ENCODE data around the gene CYREN.
A peak's percentile ranks its signal among the peaks of the same experiment; 100 is the strongest.
"Not testable (repeated sequence)": the region's sequence is repeated elsewhere in the genome, so short reads cannot be mapped to it uniquely, and the experiment has no call there.

CYREN gene

DNA sequence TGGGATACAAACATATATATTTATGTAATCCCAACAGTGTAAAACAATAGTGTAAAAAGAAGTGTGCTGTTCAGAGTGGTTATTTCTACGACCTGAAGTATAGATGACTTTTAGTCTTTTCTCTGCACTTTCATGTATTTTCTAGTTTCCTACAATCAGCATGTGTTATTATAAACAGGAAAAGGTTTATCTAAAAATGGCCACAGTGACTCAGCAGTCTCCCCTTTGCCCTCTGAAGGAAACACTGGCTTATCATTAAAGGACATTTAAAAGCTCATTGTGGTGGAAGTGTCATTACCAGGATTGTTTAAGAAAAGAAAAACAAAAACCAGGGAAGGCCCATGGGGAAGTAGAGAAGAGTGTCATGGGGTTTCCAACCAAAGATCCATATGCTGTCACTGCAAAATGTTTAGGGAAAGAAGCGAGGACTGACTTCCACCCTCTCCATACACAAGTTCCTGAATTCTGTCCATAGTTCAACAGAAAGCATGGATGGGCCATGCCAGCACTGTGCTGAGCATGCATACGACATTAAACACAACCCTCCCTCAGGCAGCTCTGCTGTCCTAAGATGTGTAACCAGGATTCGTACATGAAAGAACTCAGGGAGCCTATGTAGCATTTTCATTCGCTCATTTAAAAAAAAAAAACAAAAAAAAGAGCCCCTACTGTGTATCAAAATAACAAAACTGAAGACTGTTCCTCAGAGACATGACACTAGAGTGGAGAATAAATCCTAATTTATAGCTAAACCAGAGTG lies 10.2 kb downstream of the CYREN start:
- DNase-seq (ENCODE audit: low read depth, low spot score): peak; percentile 11

DNA sequence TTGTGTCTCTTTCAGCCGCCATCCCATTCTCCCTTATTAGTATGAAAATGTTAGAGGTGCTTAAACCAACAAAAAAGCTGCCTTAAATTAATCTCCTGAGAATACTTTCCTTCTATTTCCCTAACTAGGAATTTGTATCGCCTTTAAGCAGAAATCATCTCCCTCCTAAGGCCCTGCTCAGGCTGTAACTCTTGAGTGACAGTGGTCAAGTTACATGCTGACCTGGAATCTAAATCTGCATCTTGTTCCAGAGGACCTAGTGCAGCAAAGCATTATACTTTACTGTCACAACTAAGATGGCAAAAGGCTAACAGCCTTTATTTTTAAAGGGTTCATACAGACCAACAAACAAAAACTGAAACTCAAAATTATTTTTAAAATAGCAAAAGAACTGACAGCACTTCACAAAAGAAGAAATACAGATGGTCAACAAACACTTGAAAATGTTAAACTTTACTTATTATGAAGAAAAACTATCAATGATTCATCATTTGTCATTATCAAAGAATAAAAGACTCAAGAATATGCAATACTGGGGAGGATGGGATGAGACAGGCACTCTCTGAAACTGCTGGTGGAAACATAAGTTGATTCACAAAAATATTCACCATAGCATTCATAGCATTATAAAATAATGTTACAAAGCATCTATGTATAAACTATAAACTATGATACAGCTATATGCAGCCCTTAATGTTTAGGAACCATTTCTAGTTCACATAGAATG lies 11.0 kb downstream of the CYREN start:
- no peak for DNase-seq (ENCODE audit: low read depth, low spot score)

DNA sequence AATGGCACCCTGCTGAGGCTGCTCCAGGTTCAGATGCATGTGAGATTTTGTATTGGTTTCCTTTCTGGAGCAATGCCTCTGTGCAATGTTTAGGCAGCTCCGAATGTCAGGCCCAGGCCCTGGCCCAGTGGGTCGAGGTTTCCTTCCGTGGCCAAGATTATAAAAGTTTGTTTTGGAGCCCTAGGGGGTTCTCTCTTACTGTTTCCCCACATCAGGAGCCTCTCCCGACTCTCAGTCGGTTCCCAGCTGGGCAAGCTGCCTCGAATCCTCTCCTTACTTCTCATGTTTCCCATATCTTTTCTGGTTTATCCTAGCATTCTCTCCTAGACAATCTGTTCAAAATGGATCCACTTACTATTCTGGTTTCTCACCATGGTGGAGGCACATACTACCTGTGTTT lies 11.6 kb downstream of the CYREN start:
- no peak for DNase-seq (ENCODE audit: low read depth, low spot score)

DNA sequence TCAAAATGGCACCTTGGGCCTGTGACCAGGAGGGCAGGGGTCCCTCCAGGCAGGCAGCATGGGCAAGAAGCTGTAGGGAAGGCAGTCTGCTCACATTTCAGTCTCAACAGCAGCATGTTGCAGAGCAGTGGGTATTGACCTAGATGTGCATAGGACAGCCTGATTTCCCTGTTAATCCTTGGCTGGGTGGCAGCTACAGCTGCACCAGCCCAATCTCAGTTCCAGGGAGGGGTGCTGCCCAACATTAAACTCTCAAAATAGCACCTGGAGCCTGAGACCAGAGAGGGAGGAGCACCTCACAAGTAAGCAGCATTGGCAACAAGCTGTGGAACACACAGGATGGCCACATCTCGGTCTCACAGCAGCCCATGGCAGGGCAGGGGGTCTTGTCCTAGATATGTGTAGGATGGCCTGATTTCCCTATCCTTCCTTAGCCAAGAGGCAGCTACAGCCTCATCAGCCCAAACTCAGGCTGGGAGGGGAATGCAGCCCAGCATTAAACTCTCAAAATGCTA lies 12.3 kb downstream of the CYREN start:
- DNase-seq (ENCODE audit: low read depth, low spot score): no peak

DNA sequence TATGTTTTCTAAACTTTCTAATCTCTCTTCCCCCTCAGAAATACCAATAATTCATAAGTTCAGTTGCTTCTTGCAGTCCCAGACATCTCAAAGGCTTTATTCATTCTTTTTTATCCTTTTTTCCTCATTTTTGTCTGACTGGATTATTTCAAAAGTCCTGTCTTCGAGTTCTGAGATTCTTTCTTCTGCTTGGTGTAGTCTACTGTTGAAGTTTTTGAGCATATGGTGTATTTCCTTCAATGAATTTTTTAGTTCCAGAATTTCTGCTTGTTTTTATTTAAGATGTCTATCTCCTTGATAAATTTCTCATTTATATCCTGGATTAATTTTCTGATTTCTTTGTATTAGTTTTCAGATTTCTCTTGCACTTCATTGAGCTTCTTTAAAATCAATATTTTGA lies 14.2 kb downstream of the CYREN start:
- DNase-seq (ENCODE audit: low read depth, low spot score): no peak

DNA sequence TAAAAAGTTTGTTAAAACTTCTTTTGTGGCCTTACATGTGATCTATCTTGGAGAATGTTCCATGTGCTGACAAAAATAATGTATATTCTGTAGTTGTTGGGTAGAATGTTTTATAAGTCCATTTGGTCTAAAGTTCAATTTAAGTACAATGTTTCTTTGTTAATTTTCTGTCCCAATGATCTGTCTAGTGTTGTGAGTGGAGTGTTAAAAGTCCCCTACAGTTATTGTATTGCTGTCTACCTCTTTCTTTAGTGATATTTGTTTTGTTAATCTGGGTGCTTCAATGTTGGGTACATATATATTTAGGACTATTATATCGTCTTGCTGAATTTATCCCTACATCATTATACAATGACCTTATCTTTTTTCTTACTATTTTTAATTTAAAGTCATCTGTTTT lies 15.8 kb downstream of the CYREN start:
- no peak for DNase-seq (ENCODE audit: low read depth, low spot score)

DNA sequence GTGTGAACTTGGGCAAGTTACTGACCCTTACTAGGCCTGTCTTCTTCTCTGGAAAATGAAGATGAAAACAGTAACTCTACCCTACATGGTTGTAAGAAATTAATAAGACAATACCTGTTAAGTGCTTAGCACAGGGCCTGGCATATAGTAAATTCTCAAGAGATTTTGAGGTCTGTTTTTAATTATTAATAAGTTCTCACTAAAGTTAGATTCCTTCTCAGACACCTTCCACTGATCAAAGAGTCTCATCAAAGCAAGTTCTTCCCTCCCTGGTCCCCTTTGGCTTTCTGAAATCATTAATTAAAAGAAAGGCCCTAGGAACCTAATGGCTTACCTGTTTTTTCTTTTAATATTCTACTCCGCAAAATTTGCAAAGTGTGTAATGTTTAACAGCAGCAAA lies 18.1 kb downstream of the CYREN start:
- no peak for DNase-seq (ENCODE audit: low read depth, low spot score)

DNA sequence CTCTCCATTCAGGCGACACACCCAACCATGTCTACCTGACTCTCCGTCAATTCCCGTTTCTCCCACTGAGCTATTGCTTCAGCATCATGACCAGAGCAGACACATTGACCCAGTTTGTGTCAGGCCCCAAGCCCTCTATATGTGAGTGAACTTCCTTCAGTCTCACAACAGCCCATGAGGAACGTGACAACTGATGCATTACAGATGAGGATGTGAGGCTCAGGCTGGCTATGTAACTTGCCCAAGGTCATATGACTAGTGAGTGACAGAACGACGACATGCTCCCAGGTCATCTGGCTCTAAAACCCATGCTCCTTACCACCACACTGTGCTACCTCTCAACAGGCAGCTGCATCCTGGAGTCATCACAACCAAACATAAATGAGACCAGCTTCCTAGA lies 19.0 kb downstream of the CYREN start:
- DNase-seq (ENCODE audit: low read depth, low spot score): no peak

DNA sequence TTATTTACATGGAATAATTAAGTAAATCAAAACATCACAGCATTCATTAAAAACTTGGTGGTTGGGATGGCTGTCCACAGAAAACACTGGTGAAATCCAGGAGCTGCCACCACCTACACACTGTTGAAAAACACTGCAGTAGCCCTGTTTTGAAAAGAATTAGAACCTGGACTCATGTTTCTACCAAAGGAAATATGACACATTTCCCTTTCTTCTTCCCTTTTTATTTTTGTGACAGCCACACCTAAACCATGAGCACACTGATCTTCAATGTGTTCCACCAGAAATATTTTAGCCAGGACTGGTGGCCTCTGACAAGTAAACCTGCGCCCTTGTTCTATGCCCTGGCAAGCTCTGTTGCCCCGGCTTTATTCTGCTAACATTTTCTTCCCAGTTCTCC lies 19.4 kb downstream of the CYREN start:
- DNase-seq (ENCODE audit: low read depth, low spot score): no peak

DNA sequence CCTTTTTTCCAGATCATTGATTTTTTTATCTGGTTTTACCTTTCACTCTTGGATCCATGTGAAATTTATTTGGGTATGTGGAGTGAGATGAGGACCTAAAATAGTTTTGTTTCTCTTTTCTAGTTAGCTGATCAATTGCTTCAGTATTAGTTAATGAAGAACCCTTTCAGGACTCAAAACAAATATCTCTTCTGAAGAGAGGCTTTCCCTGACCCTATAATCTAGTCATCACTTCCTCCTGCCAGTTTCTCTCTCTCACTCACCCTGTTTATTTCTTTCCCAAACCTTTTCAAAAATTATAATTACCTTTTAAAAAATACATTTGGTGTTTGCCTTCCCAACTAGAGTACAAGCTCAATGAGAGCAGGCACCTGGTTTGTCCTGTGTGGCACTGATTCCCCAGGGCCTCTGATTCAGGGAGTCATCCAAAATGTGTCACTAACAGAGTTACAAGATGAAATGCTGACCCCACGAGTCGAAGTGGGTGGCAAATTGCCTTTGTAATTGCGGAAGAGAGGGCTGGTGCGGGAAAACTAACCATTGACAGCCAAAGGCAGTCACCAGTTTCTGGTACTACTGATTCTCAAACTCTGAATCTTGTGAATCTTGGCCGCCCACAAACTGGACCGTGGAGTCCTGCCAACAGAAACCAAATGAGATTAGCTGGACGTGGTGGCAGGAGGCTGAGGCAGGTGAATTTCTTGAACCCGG lies 20.3 kb downstream of the CYREN start:
- no peak for DNase-seq (ENCODE audit: low read depth, low spot score)

DNA sequence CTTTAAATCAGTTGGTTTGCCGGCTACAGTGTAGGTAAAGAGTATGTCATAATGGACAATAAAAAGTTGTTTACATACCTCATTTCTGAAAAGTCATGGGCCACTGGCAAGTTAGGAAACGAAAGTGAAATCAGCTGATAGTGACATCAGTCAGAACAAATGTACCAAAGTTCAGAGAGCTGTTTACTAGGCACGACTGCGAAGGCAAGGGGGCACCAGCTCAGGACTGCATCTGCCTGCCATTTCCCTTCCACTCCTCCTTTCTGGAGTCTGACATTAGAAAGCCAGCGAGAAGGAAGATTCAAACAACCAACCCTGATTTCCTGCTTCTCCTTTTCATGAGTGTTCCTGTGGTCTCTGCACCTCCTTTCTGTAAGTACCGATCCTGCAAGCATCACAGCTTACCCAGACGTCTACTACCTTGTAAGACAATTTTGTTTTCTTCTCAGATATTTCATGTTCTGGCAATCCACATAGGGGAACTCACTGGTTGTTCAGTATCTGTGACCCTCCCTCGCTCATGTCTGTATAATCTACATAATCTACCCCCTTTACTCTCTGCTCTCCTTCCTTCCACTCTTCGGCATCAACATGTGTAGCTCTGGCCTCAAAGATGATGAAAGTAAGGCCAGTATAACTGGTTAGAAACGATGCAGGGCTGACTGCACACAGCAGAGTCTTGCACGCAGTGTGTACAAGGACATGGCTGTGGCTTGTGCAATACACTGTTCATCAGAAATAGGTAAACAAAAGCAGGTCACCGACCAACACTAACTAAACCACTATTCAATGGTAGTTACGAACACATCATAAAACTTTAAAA lies 22.4 kb downstream of the CYREN start, which contains the start of gene TMEM140:
TMEM140 (plus strand) TSS at position 174 of the 823 bp plus-strand sequence. CDS start 16,370 bp downstream, outside the sequence.
- DNase-seq (ENCODE audit: low read depth, low spot score): no peak

DNA sequence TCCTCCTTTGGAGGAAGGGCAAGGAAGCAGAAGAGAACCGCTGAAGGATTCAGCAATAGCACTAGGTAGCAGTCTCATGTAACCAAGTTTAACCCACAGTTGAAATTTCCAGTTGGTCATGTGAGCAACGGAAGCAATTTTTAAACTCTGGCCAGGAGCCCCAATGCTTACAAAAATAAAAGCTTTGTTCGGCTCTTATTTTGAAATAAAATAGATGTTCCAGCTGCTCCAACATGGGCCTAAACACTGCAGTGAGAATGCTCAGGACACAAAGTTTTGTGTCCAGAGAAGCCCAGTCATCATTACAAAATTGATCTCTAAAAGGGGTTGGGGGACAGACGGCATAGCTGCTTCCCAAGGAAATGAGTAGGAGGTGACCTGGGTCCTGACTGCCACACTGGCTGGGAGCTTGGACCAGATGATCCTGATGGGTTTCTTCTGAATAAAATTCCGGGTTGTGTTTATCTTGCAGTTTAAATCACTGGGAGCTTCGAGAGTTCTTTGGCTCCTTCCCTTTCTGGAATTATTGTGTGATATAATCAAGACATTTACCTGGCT lies 23.1 kb downstream of the CYREN start:
- no peak for DNase-seq (ENCODE audit: low read depth, low spot score)

DNA sequence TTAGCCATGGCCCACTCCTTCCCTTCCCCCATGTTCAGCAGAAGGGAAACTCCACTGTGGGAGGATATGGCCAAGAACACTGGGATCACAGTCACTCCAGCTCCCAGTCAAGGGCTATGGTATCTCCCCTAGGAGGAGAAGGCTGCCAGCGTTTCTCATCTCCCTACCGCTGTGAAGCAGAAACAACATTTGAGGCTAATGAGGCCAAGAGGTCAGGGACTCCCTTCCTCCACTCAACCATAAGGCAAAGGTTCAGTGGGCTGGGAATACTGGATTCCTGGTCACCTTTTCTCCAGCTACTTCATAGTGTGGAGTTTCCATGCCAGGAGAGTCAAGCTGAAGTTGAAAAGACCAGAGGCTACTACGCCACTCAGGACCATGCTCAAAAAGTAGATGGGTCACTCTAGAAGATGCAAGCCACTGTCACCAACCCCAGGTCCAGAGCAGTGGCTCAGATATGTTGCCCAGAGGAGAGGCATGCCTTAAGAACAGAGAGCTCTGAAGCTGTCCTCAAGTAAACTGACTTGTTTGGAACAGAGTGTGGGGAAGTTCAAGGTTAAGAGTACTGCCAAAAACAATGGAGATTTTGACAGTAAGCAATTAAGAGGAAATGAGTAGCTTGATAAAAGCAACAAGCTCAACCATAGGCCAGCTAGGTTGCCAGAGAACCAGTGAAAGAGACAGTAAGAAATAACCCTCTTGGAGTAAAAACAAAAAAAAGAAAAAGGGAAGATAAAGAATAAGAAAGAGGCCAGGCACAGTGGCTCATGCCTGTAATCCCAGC lies 26.4 kb downstream of the CYREN start:
- DNase-seq (ENCODE audit: low read depth, low spot score): no peak

DNA sequence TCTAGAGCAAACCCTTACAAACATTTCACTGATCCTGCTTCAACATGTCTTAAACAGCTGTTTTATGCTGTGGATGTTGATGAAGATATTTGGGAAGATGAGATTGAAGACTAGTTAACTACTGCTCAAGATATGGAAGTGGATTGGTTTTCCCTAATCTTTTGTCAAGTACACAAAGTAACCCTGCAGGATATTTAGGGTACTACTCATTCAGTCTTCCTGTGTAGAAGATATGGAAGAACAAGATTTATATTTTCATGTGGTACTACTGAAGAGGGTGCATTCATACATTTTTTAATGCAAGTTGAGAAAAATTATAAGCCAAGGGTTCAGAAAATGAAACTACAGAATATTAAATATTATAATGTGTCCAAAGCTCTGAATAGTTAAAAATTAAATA lies 40.9 kb downstream of the CYREN start:
- no peak for DNase-seq (ENCODE audit: low read depth, low spot score)

DNA sequence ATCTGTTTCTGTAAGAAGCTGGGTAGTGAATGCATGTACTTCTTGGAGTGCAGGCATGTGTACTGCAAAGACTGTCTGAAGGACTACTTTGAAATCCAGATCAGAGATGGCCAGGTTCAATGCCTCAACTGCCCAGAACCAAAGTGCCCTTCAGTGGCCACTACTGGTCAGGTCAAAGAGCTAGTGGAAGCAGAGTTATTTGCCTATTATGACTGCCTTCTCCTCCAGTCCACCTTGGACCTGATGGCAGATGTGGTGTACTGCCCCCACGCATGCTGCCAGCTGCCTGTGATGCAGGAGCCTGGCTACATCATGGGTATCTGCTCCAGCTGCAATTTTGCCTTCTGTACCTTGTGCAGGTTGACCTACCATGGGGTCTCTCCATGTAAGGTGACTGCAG lies 41.6 kb downstream of the CYREN start:
- DNase-seq (ENCODE audit: low read depth, low spot score): no peak

DNA sequence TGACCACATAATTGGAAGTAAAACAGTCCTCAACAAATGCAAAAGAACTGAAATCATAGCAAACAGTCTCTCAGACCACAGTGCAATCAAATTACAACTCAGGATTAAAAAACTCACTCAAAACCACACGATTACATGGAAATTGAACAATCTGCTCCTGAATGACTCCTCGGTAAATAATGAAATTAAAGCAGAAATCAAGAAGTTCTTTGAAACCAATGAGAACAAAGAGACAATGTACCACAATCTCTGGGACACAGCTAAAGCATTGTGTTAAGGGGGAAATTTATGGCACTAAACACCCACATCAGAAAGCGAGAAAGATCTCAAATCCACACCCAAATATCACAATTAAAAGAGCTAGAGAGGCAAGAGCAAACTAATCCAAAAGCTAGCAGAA lies 45.9 kb downstream of the CYREN start:
- not testable (repeated sequence) for DNase-seq (ENCODE audit: low read depth, low spot score)

DNA sequence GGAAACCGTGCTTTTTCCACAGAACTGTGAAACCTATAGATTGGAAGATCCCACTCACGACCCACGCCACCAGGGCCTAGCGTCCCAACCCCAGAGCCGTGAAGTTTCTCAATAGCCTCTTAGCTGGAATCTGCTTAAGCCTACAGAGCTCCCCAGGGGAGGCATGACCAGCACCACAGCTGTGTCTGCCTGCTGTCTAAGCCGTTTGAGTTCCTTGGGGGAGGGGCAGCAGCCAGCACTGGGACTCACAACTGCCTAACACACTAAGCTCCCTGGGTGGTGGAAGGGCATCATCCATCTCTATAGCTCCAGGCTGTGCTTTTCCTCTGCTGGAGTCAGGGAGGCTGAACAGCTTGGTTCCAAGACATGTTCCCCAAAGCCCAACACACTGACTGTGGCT lies 48.6 kb downstream of the CYREN start:
- no peak for DNase-seq (ENCODE audit: low read depth, low spot score)

DNA sequence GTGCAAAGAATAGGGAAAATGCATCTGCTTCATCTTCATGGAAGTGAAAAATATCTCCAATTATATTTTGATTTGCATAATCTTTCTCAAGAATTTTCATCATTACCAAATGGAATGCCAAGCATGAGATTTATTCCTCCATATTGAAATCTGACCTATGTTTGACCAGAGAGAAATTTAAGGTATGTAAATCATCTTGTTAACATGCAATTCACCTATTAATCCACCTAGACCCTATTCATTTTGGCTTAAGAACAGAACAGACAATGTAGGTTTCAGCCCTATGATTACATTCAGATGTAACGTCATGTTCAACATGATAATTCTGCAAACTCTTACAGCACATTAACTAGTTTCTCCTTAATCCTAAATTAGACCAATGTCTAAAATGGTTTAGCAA lies 53.4 kb downstream of the CYREN start:
- DNase-seq (ENCODE audit: low read depth, low spot score): no peak

Data from astrocyte of the hippocampus (primary cell).